ENCODE data around the gene PEX6.

The PEX6 gene

DNA sequence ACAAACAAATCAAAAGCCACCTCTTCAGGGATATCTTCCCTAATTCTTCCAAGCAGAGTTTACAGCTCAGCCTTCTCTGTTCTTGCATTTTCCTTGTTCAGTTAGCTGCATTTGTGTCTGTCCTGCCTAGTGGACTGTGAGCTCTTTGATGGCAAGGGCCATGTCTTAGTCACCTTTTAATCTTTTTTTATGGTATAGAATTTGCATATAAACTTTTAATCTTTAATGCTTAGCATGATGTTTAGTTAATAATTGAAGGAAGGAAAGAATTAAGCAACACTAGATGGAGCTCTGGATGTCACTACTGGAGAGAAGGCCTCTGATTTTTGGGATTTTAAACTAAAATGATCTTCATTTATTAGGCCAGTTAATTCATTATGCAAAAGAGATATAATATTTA lies 17.5 kb upstream of the PEX6 start:
- DNase-seq (ENCODE audit: low read depth in 2 of 2) = no peak

DNA sequence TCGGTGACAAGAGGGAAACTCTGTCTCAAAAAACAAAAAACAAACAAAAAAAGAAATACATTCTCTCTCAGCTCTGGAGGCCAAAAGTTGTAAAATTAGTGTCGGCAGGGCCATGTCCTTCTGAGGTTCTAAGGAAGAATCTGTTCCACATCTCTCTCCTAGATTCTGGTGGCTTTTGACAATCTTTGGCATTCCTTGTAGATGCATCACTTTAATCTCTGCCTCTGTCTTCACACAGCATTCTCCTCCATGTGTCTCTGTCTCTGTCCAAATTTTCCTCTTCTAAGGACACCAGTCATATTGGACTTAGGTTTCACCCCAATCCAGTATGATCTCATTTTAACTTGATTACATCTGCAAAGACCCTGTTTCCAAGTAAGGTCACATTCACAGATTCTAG lies 14.5 kb upstream of the PEX6 start:
- DNase-seq (ENCODE audit: low read depth in 2 of 2) = no peak

GRCh38 chr6:42989923-42990322 lies 10.9 kb upstream of the PEX6 start:
- no peak for DNase-seq (ENCODE audit: low read depth in 2 of 2)

- no peak for DNase-seq (ENCODE audit: low read depth in 2 of 2)
These were observed 9.6 kb upstream of the PEX6 start for GRCh38 chr6:42988486-42989020.

DNA sequence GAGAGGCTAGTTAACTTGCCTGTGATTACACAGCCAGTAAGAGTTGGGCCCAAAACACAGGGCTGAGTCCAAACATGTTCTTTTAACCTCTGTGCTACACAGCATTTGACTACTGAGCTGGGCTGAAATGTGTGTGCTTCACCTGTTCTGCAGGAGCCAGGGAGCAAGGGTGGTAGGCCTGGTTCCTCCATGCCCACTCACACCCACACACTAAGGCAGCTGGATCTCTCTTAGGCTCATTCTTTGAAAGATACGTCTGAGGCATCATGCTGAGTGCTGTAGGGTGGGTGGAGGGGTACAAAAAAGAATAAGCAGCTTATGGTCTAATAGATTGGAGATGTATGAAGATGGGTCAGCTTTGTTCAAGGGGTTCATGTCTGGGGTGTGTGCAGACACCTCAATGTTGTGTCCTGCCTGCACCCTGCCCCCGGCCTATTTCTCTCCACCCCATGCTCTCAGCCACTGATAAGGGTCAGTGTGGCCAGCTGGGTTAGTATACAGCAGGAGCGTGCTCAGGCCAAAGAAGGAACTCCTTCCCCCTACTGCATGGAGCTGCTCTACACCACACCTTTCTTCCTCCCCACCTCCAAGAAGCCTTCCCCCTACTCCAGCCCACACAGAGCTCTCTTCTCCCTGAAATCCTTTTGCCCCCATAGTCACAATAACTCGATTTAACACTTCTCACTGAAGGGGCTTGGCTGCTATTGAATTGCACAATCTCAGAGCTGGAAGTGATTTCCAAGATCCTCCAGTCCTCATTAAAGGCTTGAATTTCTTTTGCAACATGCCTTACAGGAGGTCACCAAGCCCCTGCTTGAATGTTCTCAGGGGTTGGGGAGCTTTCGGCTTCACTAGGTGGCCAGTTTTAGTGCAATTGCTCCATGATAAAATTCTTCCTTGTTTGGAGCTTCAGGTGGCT lies 8.8 kb upstream of the PEX6 start:
- no peak for DNase-seq (ENCODE audit: low read depth in 2 of 2)

DNA sequence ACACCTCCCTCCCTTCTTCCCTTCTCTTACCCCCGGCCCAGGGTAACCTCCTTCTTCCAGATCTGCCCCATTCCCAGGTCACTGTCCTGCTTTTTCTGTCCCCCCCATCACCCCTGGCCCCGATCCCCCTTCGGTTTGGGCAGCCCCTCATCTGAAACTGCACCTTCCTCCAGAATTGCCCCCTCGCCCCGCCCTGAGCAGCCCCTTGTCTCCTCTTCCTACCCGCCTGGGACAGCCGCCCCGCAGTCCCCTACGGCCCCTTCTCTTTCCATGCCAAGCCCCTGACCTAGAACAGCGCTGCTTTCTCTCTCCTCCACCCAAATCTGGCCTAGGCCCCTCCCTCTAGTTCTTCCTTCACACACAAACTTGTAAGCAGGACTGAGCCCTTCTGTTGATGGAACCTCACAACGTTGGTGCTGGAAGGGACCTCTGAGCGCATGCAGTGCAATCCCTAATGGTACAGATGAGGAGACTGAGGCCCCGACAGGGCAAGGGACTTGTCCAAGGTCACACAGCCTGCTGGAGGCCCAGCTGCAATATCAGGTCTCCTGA lies 6.0 kb upstream of the PEX6 start:
- no peak for DNase-seq (ENCODE audit: low read depth in 2 of 2)

DNA sequence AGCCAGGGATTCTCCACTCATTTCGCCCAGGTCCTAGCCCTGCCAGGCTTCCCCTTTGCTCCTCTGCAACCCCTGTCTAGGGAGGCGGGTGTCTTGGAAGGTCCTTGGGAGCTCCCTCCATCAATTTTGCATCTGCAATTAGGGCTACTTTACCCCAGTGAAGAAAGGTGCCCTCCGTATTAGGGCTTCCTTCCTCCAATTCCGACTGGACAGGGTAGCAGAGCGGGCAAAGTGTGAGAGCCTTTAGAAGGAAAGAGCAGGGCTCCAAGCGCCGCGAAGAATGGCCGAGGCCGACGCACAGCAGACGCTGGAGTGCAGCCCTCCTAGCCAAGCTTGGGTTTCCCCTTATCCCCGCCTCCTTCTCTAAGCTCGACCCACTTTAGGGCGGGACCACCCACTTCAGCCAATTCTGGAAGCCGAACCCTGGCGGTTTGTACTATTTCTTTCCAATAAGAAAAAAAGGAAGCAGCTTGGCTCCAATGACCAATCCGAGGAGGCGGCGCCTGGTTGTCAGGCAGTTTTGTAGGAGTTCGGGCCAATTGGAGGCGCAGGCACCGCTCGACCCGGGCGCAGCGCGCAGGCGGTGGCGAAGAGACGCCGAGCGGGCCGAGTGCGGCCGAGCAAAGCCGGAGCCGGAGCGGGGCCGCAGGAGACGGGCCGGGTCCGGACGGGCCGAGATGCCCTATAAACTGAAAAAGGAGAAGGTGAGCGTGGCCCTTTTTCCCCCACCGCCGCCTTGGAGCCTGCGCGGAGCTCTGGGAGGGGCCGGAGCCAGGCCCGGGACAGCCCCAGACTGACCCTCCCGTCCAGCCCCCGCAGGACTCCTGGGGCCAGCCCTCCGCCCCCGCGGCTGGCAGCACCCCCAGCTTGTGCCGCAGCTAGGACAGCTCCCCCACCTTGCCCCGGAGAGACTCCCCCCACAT lies 5.3 kb upstream of the PEX6 start, which contains the start of gene PPP2R5D:
Gene PPP2R5D (plus strand): TSS at position 570 of the 923 bp plus-strand sequence. CDS start 108 bp downstream, at position 678.
- peak; percentile 85 to 90 for DNase-seq (ENCODE audit: low read depth in 2 of 2)

DNA sequence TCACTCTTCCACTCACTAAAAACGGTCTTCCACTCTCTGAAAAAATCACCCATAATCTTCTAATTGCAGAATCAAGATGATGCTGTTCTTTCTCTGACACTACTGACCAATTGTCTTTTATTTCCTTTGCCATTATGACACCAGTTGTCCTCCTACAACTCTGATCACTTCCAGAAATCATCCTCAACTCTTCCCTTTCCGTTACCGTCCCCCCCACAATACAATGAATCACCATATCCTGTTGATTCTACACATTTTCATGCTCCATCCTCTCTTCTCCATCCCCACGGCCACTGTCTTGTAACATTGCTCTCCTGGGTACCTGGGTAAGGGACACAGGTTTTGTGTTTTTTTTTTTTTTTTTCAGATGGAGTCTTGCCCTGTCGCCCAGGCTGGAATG lies 2.9 kb upstream of the PEX6 start:
- DNase-seq (ENCODE audit: low read depth in 2 of 2) = no peak

DNA sequence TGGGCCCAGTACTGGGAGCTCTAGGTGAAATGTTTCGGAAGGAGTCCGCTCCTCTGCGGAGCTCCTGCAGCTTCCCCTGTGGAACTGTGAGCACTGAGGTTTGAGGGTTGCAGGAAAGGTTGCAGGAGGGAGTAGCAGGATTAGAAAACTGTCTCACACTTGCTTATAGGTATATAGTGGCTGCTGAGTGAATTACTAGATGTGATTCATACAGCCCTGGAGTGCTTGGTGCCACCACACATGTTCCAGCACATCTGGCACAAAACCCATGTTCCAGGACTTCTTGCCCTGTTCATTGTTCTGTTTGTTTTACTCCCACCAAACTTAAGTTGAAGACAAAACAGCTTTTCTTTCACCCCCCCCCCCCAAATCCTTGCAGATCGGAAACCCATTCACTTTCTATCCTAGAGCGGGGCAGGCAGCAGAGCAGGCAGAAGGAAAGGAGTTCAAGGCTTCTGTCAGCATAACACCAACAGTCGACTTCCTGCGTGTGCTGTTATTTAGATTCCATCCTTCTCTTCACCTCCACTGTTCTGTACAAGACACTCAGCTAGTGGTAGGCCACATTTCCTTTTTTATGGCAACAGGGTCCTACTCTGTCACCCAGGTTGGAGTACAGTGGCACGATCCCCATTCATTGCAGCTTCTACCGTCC lies 669 bp upstream of the PEX6 start:
- no peak for DNase-seq (ENCODE audit: low read depth in 2 of 2)

- no peak for DNase-seq (ENCODE audit: low read depth in 2 of 2)
These were observed 518 bp downstream of the PEX6 start for GRCh38 chr6:42978487-42978838.

DNA sequence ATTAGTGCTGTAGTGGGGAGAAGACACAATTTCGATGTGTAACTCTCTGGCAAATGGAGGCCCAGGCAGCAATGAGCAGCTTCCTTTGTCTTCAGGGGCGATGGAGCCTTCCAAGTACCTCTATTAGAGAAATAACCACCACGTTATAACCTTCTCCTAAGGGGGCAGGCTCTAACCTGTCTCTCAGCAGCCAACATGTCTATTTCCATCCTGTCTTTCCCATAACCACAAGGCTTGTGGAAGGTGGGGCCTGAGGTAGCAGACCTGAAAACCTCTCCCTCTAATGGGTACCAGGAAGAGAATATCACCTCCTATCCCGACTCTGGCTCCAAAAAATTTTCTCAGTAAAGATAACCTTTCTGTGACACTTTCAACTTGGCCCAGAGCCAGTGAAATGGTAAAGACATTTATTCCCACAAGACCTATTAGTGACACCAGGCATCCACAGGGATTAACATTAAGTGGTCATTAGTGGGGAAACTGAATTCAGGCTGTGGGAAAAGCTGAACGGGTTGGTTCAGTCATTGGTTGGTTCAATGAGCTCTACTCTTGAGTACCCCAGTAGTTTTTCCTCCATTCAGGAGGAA lies 4.0 kb downstream of the PEX6 start:
- no peak for DNase-seq (ENCODE audit: low read depth in 2 of 2)

DNA sequence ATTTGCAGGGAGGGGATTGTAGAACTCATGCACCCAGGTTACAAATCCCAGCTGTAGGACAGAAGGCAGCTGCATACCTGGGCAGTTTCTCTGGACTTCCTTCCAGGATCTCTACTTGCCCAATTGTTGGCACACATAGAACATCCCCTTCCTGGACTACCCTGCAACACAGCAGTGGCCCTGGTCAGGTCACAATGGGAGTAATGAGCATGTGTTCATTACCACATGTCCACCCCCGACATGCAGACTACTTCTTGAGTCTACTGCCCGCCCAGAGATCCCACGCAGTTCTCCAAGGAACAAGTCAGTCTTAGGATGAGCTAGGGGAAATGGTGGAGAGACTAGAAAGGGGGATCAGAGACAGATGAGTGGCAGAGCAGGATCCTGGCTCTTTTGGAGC lies 5.1 kb downstream of the PEX6 start:
- DNase-seq (ENCODE audit: low read depth in 2 of 2) = no peak

GRCh38 chr6:42971746-42972327 lies 7.1 kb downstream of the PEX6 start:
- DNase-seq (ENCODE audit: low read depth in 2 of 2) = no peak

GRCh38 chr6:42970871-42971612 lies 7.9 kb downstream of the PEX6 start:
- no peak for DNase-seq (ENCODE audit: low read depth in 2 of 2)

DNA sequence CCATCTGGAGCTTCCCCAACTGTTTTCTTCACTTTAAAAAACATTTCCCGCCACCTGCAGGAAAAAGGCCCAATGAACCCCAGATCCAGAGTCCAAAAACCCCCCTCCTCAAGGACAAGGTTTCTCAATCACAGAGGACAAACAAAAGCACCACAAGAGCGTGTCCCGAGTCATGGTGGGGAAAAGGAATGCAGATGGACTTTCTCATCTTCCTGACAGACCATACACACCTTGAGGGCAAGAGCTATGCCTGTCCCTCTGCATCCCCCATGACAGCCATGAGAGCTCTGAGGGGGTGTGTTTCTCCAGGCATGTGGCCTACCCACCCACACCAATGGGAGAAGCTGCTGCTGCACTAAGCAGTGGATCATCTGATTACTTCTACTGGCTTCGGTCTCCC lies 9.0 kb downstream of the PEX6 start:
- no peak for DNase-seq (ENCODE audit: low read depth in 2 of 2)

DNA sequence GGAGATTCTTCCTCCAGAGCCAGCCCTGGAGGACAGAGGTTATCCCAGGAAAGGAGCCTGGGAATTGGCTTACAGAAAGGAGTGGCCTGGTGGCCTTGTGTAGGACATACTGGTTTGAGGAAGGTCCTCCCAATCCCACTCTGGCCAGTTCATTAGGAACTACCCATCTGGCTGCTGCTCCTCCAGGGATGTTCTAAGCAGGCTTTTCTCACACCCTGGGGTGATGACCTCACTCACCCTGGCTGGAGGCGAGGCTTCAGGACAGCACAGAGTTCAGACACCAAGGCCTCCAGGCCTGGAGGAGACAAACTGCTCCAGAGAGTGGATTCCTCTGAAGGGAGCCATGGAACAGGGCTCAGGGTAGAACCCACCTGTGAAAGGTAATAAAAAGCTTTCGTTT lies 9.6 kb downstream of the PEX6 start:
- DNase-seq (ENCODE audit: low read depth in 2 of 2) = no peak

DNA sequence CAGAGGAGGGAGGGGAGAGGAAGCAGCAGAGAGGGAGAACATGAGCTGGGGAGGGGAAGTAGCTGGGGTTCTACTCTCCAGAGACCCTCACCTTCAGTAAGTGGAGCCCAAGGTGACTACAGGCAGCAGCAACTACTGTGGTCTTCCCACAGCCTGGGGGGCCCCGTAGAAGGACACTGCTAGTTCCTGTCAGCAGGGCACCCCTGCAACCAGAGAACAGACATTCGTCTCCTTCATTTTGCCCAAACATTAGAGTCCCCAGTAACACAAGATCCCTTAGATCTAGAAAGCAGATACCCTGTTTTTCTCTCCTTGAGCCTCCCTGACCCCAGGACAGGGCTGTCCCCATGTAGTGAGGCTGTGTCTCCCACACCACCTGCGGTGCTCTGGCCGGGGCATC lies 10.2 kb downstream of the PEX6 start:
- DNase-seq (ENCODE audit: low read depth in 2 of 2) = no peak

- no peak for DNase-seq (ENCODE audit: low read depth in 2 of 2)
These were observed 10.8 kb downstream of the PEX6 start for GRCh38 chr6:42968126-42968701.

GRCh38 chr6:42967228-42967627 lies 11.8 kb downstream of the PEX6 start:
- DNase-seq (ENCODE audit: low read depth in 2 of 2) = no peak

GRCh38 chr6:42966571-42966970 lies 12.4 kb downstream of the PEX6 start:
- DNase-seq (ENCODE audit: low read depth in 2 of 2) = no peak

Measured in stimulated activated CD8-positive, alpha-beta memory T cell treated with anti-CD3 and anti-CD28 coated beads, Interleukin-7, amount 100 ng/mL, for 1 hour (primary cell).